Ascending aorta (tissue), 2 donors: ENCODE results near the gene LRRC27. TPM values are rescaled to one million over a fixed set of nuclear protein-coding genes. Genes with fewer than 3 reads are reported as not detected.
"Not testable (repeated sequence)": the region's sequence is repeated elsewhere in the genome, so short reads cannot be mapped to it uniquely, and the experiment has no call there.

ENCODE experiments used
- DNase-seq, 2 donors: peaks; one replicate each; pipeline ENCODE4 v3.0.0-alpha.2; 2019; ENCODE audit warnings: low spot score in 2 of 2
- H3K27ac ChIP-seq, 2 donors: fragments of 200-600 bp; sonication (generic); one replicate each; pipeline ENCODE4 v1.5.1; 2016 to 2017; ENCODE audit warnings: mild to moderate bottlenecking in 1 of 2
- H3K27me3 ChIP-seq: fragments of 200-600 bp; sonication (generic); one replicate; pipeline ENCODE4 v1.5.1; 2017
- H3K36me3 ChIP-seq, 2 donors: fragments of 200-600 bp; sonication (generic); one replicate each; pipeline ENCODE4 v1.5.1; 2016
- H3K4me1 ChIP-seq, 2 donors: fragments of 200-600 bp; sonication (generic); one replicate each; pipeline ENCODE4 v1.5.1; 2016 to 2017; ENCODE audit warnings: mild to moderate bottlenecking in 1 of 2
- H3K4me3 ChIP-seq, 2 donors: fragments of 200-600 bp; sonication (generic); one replicate each; pipeline ENCODE4 v1.5.1; 2016 to 2017; ENCODE audit warnings: mild to moderate bottlenecking in 1 of 2
- H3K9me3 ChIP-seq, 2 donors: fragments of 200-600 bp; sonication (generic); one replicate each; pipeline ENCODE4 v1.5.1; 2016
- intact Hi-C: fragments of 100-400 bp; cut with DNase I; formaldehyde crosslinking; loops from one replicate; pipeline ENCODE4 v1.15.1; 2023
- total RNA-seq: library from RNA; depleted of rRNA; stranded (reverse); fragments of >200 nt; gene quantifications from one replicate; pipeline ENCODE4 v1.1.0, GENCODE V29; 2016
- TF ChIP-seq, protein P1 (sequence below), 3 experiments: fragments of 200-600 bp in 2 of 3; fragments of 450-650 bp in 1 of 3; sonication (generic) in 2 of 3; IDR thresholded peaks; one replicate each; pipeline ENCODE4 v1.5.1; 2016 to 2019; ENCODE audit warnings: antibody characterized with exemption in 3 of 3, mild to moderate bottlenecking in 1 of 3, moderate library complexity in 1 of 3

The LRRC27 gene
- total RNA-seq, 1 donor from 2014 or later, result 2.0 TPM

DNA sequence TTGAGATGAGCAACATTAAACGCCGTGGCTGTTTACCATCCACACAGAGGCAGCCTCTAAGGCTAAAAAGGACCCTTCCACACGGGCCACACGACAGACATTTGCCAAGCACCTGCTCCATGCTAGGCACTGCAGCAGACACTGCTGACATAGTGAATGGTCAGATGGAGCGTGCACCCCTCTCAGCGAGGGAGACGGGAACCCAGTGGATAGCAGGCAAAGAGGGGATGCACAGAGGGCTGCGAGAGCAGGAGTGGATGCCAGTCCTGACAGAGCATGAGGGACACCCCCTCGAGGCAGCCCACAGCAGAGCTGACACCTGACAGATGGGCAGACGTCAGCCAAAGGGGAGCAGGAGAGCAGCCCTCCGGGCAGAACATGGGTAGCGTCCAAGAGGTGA is 18.7 kb upstream of the LRRC27 start:
- TF ChIP-seq, protein P1, sequence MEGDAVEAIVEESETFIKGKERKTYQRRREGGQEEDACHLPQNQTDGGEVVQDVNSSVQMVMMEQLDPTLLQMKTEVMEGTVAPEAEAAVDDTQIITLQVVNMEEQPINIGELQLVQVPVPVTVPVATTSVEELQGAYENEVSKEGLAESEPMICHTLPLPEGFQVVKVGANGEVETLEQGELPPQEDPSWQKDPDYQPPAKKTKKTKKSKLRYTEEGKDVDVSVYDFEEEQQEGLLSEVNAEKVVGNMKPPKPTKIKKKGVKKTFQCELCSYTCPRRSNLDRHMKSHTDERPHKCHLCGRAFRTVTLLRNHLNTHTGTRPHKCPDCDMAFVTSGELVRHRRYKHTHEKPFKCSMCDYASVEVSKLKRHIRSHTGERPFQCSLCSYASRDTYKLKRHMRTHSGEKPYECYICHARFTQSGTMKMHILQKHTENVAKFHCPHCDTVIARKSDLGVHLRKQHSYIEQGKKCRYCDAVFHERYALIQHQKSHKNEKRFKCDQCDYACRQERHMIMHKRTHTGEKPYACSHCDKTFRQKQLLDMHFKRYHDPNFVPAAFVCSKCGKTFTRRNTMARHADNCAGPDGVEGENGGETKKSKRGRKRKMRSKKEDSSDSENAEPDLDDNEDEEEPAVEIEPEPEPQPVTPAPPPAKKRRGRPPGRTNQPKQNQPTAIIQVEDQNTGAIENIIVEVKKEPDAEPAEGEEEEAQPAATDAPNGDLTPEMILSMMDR (IDR thresholded peaks at IDR 0.05), result no peak
- H3K27me3 ChIP-seq, result no peaks in the 10 kb centered on the region
- no peak overlapping the region for H3K4me3 ChIP-seq
- H3K4me1 ChIP-seq, result peaks cover 0 to 2% of the 10 kb centered on the region in 2 donors
- no peaks in the 10 kb centered on the region for H3K9me3 ChIP-seq
- no peak for DNase-seq
- no peak overlapping the region for H3K27ac ChIP-seq
- no peaks in the 10 kb centered on the region for H3K36me3 ChIP-seq
- intact Hi-C loops, result no loop called here

DNA sequence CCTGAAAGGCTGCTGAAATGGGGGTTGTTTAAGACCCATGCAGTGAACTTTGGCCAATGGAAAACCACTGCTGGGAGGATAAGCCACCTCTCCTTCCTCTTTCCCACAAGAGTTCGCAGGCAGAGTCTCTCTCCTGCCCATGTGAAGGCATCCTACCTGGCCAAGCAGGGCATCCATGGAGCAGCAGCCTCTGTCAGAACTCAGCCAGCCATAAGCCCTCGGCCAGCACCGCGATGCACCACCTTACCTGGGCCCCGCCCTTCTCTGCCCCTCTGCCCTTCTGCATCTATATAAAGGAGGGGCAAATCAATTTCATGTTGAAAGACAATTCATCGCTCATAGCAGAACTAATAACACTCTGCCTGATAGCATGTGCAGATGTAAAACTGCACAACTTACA is 18.1 kb upstream of the LRRC27 start:
- DNase-seq, result no peak
- no peaks in the 10 kb centered on the region for H3K36me3 ChIP-seq
- intact Hi-C loops, result no loop called here
- H3K4me3 ChIP-seq, result no peak overlapping the region
- TF ChIP-seq, protein P1 (IDR thresholded peaks at IDR 0.05), result no peak
- H3K27me3 ChIP-seq, result no peaks in the 10 kb centered on the region
- H3K4me1 ChIP-seq, result peaks cover 0 to 2% of the 10 kb centered on the region in 2 donors
- H3K27ac ChIP-seq, result no peak overlapping the region
- H3K9me3 ChIP-seq, result no peaks in the 10 kb centered on the region

GRCh38 chr10:132314336-132314735 is 17.7 kb upstream of the LRRC27 start:
- Histone ChIP-seq H3K9me3 (no peaks in the 10 kb centered on the region), H3K4me3 (no peak overlapping the region), H3K27ac (no peak overlapping the region), H3K36me3 (no peaks in the 10 kb centered on the region), H3K4me1 (no peaks in the 10 kb centered on the region), H3K27me3 (no peaks in the 10 kb centered on the region)
- intact Hi-C loops, result no loop called here
- TF ChIP-seq, protein P1 (IDR thresholded peaks at IDR 0.05), result no peak
- no peak for DNase-seq

GRCh38 chr10:132314881-132315280 is 17.1 kb upstream of the LRRC27 start:
- H3K9me3 ChIP-seq, H3K36me3 ChIP-seq, H3K4me1 ChIP-seq, DNase-seq, intact Hi-C loops, H3K27ac ChIP-seq, H3K4me3 ChIP-seq, H3K27me3 ChIP-seq: not testable (repeated sequence)

DNA sequence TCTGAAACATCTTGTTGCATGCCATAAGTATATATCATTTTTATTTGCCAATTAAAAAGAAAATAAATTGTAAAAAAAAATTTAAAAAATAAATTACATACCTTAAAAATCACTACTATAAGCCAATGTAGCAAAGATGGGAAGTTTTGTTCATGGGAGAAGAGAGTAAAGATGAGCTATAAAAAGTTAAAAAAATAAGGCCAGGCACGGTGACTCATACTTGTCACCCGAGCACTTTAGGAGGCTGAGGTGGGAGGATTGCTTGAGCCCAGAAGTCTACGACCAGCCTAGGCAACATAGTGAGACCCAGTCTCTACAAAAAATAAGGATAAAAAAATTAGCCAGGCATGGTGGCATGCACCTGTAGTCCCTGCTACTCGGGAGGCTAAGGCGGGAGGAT is 15.9 kb upstream of the LRRC27 start:
- H3K27me3 ChIP-seq, result no peaks in the 10 kb centered on the region
- no peaks in the 10 kb centered on the region for H3K36me3 ChIP-seq
- no peak for DNase-seq
- H3K4me3 ChIP-seq, result no peak overlapping the region
- intact Hi-C loops, result no loop called here
- peaks cover 3 to 7% of the 10 kb centered on the region in 2 donors for H3K4me1 ChIP-seq
- no peak overlapping the region for H3K27ac ChIP-seq
- no peaks in the 10 kb centered on the region for H3K9me3 ChIP-seq
- TF ChIP-seq, protein P1 (IDR thresholded peaks at IDR 0.05), result no peak

- H3K27ac ChIP-seq, intact Hi-C loops, DNase-seq: not testable (repeated sequence)
Measured at GRCh38 chr10:132317477-132317876, 14.5 kb upstream of the LRRC27 start.

More at GRCh38 chr10:132317477-132317876, 14.5 kb upstream of the LRRC27 start:
- H3K4me1 ChIP-seq, H3K27me3 ChIP-seq, H3K36me3 ChIP-seq, H3K4me3 ChIP-seq, H3K9me3 ChIP-seq: not testable (repeated sequence)
